ENCODE results near the gene EFCAB5.

- no peak for TF ChIP-seq REST (IDR thresholded peaks at IDR 0.05)
- TF ChIP-seq CTCF (IDR thresholded peaks at IDR 0.05; ENCODE audit: low read depth, low read length, missing input control): no peak
- no peak for TF ChIP-seq FOXA1 (IDR thresholded peaks at IDR 0.05)
- TF ChIP-seq, protein P1, sequence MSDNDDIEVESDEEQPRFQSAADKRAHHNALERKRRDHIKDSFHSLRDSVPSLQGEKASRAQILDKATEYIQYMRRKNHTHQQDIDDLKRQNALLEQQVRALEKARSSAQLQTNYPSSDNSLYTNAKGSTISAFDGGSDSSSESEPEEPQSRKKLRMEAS (IDR thresholded peaks at IDR 0.05): no peak
- no peak for TF ChIP-seq GABPA (IDR thresholded peaks at IDR 0.05 in 1 of 2, conservative IDR thresholded peaks at IDR 0.05 in 1 of 2)
- no peak for TF ChIP-seq YY1 (IDR thresholded peaks at IDR 0.05)
- no peak for TF ChIP-seq RXRA (IDR thresholded peaks at IDR 0.05)
- TF ChIP-seq RAD21 (IDR thresholded peaks at IDR 0.05): no peak
- no peak for TF ChIP-seq SP1 (IDR thresholded peaks at IDR 0.05)
- TF ChIP-seq ATF3 (IDR thresholded peaks at IDR 0.05): no peak
- TF ChIP-seq ZBTB33 (IDR thresholded peaks at IDR 0.05): no peak
Measured at GRCh38 chr17:30134551-30134950, 193.1 kb downstream of the EFCAB5 start.
